ENCODE measurements around the gene SHISAL2A.

The SHISAL2A gene

DNA sequence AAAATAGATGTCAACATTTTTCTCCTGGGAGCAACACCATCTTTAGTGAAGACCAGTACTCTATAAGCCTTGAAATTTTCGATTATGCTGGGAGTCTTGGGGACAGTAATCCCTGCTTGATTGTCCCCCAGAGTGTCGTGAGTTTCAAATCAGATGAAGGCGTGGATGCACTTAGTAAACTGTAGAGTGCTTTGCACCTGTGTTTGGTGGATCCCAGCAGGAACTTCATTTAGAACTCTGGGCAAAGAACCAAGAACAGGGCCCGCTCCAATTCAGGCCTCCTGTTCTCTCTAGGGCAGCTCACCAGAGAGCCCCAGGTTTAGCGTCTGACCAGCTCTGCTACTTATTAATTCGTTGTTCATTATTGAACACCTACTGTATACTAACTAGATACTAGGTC lies 29.3 kb upstream of the SHISAL2A start:
- Mint-ChIP-seq H3K4me3 (peak overlapping the region; percentile 80), H3K4me1 (peaks cover 42% of the 10 kb centered on the region), H3K27ac (peak overlapping the region; percentile 93), H3K9me3 (no peaks in the 10 kb centered on the region), H3K36me3 (peaks cover 5% of the 10 kb centered on the region)
- ATAC-seq (no peak), DNase-seq (ENCODE audit: low spot score in 2 of 2) (no peak)

DNA sequence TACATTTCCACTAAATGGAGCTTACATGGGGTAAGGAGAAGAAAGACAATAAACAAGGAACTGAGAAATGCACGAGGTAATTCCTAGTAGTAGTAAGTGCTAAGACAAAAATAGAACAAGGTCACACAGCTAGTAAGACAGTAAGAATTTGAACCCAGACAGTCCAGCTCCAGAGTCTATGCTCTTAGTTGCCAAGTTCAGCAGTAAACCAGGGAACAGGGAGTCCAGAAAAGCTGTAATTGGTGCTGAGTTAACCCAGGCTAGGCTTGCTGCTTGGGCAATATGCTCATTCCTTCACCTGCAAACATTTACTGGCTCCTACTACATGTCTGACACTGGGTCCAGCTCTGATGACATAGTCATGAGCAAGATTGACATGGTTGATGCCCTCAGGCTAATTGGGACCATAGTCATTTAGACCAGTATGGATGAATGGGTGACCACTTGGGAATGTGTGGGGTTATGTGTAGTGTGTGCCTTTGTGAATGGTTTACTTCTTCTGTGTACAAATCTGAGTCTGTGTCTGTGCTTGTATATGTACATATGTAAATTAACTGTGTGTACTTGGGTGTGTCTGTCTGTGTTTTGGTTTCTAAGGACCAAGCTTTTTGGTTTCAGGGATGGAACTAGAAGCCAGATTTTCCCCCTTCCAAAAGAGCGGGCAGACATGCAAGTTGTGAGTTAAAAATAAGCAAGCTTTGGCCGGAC lies 28.8 kb upstream of the SHISAL2A start:
- no peaks in the 10 kb centered on the region for H3K9me3 Mint-ChIP-seq
- ATAC-seq (peak; percentile 40), DNase-seq (ENCODE audit: low spot score in 2 of 2) (no peak)
- H3K4me1 Mint-ChIP-seq: peaks cover 42% of the 10 kb centered on the region
- H3K27ac Mint-ChIP-seq: peak overlapping the region; percentile 93
- peak overlapping the region; percentile 80 for H3K4me3 Mint-ChIP-seq
- H3K36me3 Mint-ChIP-seq: peaks cover 5% of the 10 kb centered on the region

DNA sequence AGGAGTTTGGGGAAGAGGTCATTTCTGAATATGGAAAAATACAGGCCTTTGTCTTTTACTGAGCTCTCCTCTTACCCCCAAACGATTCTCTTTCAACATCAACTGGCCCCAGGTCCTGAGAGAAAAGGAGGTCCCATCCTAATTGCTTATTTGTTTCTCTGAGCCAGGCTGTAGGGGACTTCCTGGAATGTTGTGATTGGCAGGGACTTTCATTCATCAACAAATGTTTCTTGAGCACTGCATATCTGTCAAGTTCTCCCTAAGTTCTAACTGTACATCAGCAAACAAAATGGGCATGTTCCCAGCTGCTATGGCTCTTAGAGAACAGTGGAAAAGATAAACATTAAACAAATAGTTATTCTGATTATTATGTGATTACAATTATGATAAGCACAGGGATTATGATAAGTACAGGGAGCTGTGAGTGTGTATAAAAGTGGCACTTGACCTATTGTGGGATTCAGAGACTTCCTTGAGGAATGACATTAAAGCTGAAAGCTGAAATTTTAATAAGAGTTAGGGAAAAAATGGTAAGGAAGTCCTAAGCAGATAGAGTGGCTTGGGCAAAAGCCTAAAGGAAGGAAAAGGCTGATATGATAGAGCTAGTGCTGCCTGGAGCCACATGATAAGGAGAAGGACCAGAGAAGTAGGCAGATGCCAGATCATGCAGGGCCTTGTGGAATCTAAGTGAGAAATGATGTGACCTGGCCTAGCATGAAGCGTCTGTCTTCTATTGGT lies 19.2 kb upstream of the SHISAL2A start:
- Mint-ChIP-seq H3K36me3 (no peaks in the 10 kb centered on the region), H3K4me1 (peaks cover 16% of the 10 kb centered on the region), H3K9me3 (no peaks in the 10 kb centered on the region), H3K27ac (peak overlapping the region; percentile 29), H3K4me3 (no peak overlapping the region)
- DNase-seq (ENCODE audit: low spot score in 2 of 2): no peak
- no peak for ATAC-seq

DNA sequence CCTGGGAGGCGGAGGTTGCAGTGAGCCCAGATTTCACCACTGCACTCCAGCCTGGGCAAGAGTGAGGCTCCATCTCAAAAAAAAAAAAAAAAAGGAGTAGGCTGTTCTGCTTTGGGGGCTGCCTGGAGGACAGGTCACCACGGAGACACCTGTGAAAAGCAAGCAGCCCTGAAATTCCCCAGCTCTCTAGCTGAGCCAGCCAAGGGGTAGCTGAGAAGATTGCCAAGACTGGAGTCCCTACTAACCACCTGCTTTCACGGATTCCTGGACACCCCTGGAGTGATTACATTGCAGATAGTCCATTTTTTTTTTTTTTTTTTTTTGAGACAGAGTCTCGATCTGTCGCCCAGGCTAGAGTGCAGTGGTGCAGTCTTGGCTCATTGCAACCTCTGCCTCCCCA lies 18.3 kb upstream of the SHISAL2A start:
- no peak for ATAC-seq
- Mint-ChIP-seq H3K4me3 (no peak overlapping the region), H3K36me3 (no peaks in the 10 kb centered on the region), H3K27ac (no peak overlapping the region), H3K4me1 (peaks cover 16% of the 10 kb centered on the region), H3K9me3 (no peaks in the 10 kb centered on the region)
- no peak for DNase-seq (ENCODE audit: low spot score in 2 of 2)

DNA sequence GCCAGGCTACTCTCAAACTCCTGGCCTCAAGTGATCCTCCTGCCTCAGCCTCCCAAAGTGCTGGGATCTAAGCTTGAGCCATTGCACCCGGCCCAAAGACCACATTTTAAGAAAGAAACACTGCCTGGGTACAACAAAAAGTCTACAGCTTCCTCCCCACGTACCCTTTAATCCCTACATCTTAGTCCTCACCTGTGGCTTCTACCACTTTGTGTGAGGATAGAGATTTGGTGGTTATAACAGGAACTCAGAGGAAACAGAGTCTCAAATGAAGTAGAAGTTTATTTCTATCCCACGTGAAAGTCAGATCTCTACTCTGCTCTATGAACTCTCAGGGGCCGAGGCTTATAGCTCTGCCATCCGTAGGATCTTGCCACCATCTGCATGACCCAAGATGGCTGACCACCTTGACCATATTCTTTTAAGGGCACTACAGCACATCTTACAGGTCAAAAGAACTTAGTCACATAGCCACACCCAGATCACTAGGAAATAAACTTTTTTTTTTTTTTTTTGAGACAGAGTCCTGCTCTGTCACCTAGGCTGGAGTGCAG lies 17.4 kb upstream of the SHISAL2A start:
- Mint-ChIP-seq H3K9me3 (no peaks in the 10 kb centered on the region), H3K27ac (no peak overlapping the region), H3K36me3 (no peaks in the 10 kb centered on the region), H3K4me1 (peaks cover 19% of the 10 kb centered on the region), H3K4me3 (no peak overlapping the region)
- ATAC-seq (no peak), DNase-seq (ENCODE audit: low spot score in 2 of 2) (no peak)

DNA sequence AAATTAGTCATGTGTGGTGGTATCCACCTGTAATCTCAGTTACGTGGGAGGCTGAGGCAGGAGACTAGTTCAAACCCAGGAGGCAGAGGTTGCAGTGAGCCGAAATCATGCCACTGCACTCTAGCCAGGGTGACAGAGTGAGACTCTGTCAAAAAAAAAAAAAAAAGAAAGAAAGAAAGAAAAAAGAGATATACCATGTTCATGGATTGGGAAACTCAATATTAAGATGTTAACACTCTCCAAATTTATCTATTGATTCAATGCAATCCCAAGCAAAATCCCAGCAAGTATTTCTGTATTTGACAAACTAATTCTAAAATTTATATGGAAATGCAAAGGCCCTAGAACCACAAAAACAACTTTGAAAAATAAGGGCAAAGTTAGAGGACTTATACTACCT lies 11.0 kb upstream of the SHISAL2A start:
- no peak overlapping the region for H3K4me3 Mint-ChIP-seq
- no peak for DNase-seq (ENCODE audit: low spot score in 2 of 2)
- peaks cover 6% of the 10 kb centered on the region for H3K4me1 Mint-ChIP-seq
- no peak for ATAC-seq
- H3K9me3 Mint-ChIP-seq: no peaks in the 10 kb centered on the region
- no peak overlapping the region for H3K27ac Mint-ChIP-seq
- no peaks in the 10 kb centered on the region for H3K36me3 Mint-ChIP-seq

DNA sequence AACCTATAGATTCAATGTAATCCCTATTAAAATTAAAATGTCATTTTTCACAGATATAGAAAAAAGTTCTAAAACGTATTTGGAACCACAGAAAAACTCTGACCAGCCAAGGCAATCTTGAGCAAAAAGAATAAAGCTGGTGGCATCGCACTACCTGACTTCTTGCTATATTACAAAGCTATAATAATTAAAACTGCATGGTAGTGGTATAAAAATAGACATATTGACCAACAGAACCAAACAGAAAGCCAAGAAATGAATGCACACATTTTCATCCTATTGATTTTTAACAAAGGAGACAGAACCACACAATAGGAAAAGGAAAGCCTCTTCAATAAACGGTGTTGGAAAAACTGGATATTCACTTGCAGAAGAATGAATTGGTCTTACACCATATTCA lies 9.2 kb upstream of the SHISAL2A start:
- no peaks in the 10 kb centered on the region for H3K36me3 Mint-ChIP-seq
- H3K9me3 Mint-ChIP-seq: no peaks in the 10 kb centered on the region
- ATAC-seq (no peak), DNase-seq (ENCODE audit: low spot score in 2 of 2) (no peak)
- H3K4me1 Mint-ChIP-seq: peaks cover 18% of the 10 kb centered on the region
- no peak overlapping the region for H3K4me3 Mint-ChIP-seq
- H3K27ac Mint-ChIP-seq: no peak overlapping the region

DNA sequence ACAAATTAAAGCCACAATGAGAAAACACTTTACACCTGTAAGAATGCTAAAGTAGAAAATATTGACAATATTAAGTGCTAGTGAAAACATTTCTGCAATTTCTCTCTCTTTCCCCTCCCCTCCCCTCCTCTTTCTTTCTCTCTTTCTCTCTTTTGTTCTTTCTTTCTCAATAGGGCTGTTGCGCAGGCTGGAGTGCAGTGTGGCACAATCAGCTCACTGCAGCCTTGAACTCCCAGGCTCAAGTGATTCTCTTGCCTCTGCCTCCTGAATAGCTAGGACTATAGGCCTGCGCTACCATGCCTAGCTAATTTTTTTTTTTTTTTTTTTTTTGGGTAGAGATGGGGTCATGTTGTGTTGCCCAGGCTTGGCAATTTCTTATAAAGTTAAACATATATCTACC lies 5.9 kb upstream of the SHISAL2A start:
- no peak for ATAC-seq
- peaks cover 36% of the 10 kb centered on the region for H3K4me1 Mint-ChIP-seq
- peak overlapping the region; percentile 60 for H3K27ac Mint-ChIP-seq
- no peaks in the 10 kb centered on the region for H3K9me3 Mint-ChIP-seq
- no peaks in the 10 kb centered on the region for H3K36me3 Mint-ChIP-seq
- H3K4me3 Mint-ChIP-seq: no peak overlapping the region
- no peak for DNase-seq (ENCODE audit: low spot score in 2 of 2)

DNA sequence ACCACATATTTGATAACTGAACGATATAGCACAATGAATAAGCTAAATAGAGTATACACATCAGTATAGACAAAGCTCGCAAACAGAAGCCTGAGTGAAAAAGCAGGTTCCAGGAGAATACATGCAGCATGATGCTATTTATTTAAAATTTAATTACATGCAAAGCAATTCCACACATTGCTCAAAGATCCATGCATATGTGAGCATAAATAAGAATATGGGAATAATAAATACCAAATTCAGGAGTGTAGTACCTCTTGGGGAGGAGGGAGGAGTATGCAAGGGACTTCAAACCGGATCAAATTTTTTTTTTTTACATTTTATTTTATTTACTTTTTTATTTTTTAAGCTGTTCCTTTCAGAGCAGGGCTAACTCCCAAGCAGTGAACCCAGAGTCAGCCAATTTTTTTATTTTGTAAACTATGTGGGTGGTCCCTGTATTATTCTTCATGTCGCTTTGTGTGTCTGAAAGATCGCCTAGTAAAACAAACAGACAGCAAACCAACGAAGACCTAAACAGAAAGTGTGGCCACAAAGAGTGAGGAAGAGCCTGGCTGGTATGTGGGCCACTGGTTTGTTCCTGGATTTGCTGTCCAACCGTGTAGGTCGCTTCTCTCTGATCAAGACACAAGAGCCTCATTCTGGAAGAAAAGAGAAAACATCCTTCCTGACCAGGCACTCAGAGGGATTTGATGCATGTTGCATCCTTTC lies 4.2 kb upstream of the SHISAL2A start:
- Mint-ChIP-seq H3K27ac (no peak overlapping the region), H3K36me3 (no peaks in the 10 kb centered on the region), H3K4me1 (peaks cover 47% of the 10 kb centered on the region), H3K4me3 (no peak overlapping the region), H3K9me3 (no peaks in the 10 kb centered on the region)
- ATAC-seq (no peak), DNase-seq (ENCODE audit: low spot score in 2 of 2) (no peak)

DNA sequence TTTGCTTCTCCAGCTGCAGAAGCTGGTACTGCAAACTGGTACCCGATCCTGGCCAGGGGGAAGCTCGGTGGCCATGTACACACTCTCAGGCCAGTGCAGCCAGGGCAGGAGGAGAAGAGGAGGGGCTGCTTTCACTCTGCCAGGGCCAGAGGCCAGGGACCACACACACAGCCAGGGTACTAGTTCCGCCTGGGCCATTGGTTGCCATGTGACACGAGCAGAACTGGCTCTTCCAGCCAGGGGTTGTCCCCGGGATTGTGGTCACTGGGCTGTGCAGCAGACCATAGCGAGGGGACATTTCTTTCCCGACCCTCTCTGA lies 3.7 kb upstream of the SHISAL2A start:
- Mint-ChIP-seq H3K27ac (no peak overlapping the region), H3K4me3 (no peak overlapping the region), H3K36me3 (no peaks in the 10 kb centered on the region), H3K9me3 (no peaks in the 10 kb centered on the region), H3K4me1 (peaks cover 53% of the 10 kb centered on the region)
- DNase-seq (ENCODE audit: low spot score in 2 of 2) (no peak), ATAC-seq (no peak)

DNA sequence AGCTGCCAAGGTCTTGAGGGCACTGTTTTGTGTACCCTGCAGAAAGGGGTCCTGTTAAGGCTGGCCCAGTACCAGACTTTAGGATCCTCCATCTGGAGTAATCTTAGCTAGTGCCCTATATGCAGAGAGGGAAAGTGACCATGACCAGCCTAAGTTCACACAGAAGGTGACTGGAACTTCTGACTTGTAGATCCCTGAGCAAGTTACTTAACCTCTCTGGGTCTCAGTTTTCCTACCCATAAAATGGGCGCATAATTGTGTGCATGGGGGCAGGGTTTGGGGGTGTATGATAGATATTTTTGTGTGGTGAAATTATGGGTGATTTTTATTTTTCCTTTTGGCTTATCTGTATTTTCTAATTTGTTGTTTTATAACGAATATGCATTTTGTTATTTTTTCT lies 3.3 kb upstream of the SHISAL2A start:
- Mint-ChIP-seq H3K4me1 (peaks cover 56% of the 10 kb centered on the region), H3K4me3 (no peak overlapping the region), H3K36me3 (no peaks in the 10 kb centered on the region), H3K27ac (no peak overlapping the region), H3K9me3 (no peaks in the 10 kb centered on the region)
- ATAC-seq (no peak), DNase-seq (ENCODE audit: low spot score in 2 of 2) (no peak)

DNA sequence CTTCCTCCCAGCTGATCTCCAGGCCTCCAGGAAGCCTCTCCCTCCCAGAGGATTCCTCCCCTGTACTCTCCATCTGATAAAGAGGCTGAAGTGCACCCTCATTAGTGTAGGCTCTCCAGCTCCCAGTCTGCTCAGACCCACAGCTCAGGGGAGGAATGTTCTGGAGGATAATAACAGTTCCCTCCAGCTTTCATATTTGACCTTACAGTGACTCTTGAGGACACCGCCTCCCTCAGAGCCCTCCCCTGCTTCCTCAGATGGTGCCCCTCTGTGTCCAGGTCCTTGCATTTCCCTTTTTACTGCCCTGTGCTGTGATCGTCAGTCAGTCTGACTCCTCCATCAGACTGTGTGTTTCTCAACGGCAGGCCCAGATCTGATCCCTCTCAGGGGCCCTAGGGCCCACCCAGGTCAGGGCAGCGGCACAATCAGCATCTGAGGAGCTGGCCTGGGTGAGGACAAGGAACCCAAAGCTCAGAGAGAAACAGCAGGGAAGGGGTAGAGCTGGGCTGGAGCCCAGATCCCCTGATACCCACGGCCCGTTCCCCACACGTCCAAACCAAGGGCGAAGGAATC lies 1.1 kb upstream of the SHISAL2A start:
- ATAC-seq (peak; percentile 12), DNase-seq (ENCODE audit: low spot score in 2 of 2) (peak; percentile 18 to 60)
- Mint-ChIP-seq H3K36me3 (peaks cover 6% of the 10 kb centered on the region), H3K9me3 (no peaks in the 10 kb centered on the region), H3K4me3 (peak overlapping the region; percentile 74), H3K27ac (peak overlapping the region; percentile 86), H3K4me1 (peaks cover 77% of the 10 kb centered on the region)

DNA sequence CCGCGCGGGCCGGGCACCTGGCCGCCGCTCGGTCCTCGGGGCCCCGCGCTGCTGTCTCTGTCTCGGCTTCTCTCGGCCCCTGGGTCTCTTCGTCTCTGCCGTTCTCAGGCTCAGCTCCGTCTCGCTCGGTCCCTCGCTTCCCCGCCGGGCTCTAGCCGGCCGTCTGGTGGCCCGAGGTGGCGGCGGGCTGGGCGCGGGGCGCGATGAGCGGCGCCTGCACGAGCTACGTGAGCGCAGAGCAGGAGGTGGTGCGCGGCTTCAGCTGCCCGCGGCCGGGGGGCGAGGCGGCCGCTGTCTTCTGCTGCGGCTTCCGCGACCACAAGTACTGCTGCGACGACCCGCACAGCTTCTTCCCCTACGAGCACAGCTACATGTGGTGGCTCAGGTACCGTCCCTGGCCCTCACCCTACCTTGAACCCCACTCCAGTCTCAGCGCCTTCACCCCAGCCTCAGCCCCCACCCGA lies 355 bp downstream of the SHISAL2A start:
- ATAC-seq (peak; percentile 38), DNase-seq (ENCODE audit: low spot score in 2 of 2) (peak; percentile 25 to 75)
- Mint-ChIP-seq H3K9me3 (no peaks in the 10 kb centered on the region), H3K4me1 (peaks cover 83% of the 10 kb centered on the region), H3K36me3 (peaks cover 10% of the 10 kb centered on the region), H3K27ac (peak overlapping the region; percentile 86), H3K4me3 (peak overlapping the region; percentile 74)

DNA sequence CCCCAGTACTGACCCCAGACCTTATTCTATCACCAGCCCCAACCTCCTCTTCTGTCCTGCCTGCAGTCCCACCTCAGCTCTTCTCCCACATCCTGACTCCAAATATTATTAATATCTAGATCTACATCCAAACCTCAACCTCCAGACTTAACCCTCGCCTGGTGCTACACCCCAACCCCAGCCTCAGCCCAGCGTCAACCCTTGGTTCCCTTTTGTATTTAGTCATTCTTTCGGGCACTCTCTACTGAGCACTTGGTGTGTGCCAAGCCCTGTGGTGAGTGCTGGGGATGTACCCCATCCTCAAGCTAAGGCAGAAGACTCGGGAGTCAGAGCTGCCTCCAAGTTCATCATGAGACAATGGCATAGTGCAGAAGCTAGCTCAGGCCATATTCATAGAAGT lies 1.1 kb downstream of the SHISAL2A start:
- Mint-ChIP-seq H3K36me3 (peaks cover 10% of the 10 kb centered on the region), H3K4me1 (peaks cover 80% of the 10 kb centered on the region), H3K9me3 (no peaks in the 10 kb centered on the region), H3K4me3 (peak overlapping the region; percentile 74), H3K27ac (peak overlapping the region; percentile 86)
- ATAC-seq (peak; percentile 58), DNase-seq (ENCODE audit: low spot score in 2 of 2) (peak in 1 of 2 donors; percentile 58)

Data from stimulated activated effector memory CD8-positive, alpha-beta T cell treated with anti-CD3 and anti-CD28 coated beads, Interleukin-12 subunit alpha, Interleukin-12 subunit beta, amount 100 ng/mL, for 72 hours (primary cell).